Activated T-cell treated with anti-CD3 and anti-CD28 coated beads, Interleukin-2, amount 50 U/mL, for 1 hour (primary cell): ENCODE measurements around the gene PREX1.
"Not testable (repeated sequence)": the region's sequence is repeated elsewhere in the genome, so short reads cannot be mapped to it uniquely, and the experiment has no call there.

Experiments
- DNase-seq: peaks from one replicate; pipeline ENCODE4 v3.0.0-alpha.2; 2020

PREX1 gene

DNA sequence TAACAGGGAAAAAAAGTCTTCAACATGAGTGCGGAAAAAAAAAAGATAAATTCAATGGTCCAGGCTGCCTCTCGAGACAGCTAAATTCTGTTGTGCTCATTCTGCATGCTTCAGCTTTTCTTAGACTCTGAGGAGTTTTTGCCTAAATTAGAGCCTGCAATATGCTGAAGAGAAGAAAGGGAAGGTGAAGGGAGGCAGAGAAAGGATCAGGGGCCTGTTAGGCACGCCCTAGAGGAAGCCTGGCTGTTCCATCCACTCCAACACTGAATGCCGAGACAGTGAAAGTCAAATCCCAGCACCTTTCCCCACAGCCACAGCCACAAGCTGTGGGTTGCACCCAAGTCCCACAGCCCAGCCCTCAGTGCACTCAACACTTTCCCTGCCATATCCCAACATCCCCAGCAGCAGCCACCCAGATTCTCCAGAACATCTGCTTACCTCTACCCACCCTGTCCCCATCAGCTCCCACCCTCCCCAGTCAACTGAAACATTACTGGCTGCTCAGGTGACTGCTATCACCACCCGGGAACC, 37.3 kb downstream of the PREX1 start:
- DNase-seq, result no peak

DNA sequence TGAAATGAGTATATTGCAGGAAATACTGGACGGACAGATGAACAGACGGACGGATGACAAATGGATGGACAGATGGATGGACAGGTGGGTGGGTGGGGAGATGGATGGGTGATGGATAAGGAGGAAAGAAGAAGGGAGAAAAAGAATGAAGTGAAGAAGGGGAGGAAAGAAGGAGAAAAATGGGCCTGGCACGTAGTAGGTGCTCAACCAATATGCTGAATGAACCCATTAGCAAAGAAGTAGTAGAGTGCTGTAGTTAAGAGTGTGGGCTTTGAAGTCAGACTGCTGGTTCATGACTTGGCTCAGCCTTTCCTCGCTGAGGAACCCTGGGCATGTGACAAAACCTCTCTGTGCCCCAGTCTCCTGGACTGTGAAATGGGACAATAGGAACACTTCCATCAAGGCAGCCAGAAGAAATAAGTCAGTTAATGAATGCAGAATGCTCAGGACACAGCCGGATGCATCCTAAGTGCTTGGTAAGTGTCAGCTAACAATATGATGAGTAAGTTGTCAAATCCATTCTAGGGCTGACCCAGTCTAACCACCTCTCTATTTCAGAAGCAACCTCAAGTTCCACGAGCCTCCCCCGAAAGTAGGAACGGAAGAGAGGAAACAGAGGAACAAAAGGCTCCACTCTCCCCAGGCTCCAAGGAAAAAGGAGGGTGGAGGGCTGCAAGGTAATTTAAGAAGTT, 37.9 kb downstream of the PREX1 start:
- no peak for DNase-seq

DNA sequence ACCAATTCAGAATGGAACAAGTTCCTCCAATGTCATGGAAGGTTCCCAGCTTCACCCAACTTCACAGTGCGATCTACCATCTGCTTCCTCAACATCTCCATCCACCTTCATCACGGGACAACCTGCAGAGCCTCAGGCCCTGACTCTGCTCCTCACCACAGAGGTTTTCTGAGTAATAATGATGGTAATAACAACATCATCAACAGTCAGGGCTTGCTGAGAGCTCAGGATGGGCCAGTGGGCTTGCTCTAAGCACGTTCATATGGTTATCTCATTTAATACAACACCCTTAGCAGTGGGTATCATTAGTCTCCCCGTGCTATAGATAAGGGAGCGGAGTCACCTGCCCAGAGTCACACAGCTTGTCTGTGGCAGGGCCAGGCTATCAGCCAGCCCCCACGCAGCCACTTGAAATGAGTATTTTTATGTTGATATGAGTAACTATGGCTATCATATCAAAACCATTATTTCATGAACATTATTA, 38.6 kb downstream of the PREX1 start:
- no peak for DNase-seq

DNA sequence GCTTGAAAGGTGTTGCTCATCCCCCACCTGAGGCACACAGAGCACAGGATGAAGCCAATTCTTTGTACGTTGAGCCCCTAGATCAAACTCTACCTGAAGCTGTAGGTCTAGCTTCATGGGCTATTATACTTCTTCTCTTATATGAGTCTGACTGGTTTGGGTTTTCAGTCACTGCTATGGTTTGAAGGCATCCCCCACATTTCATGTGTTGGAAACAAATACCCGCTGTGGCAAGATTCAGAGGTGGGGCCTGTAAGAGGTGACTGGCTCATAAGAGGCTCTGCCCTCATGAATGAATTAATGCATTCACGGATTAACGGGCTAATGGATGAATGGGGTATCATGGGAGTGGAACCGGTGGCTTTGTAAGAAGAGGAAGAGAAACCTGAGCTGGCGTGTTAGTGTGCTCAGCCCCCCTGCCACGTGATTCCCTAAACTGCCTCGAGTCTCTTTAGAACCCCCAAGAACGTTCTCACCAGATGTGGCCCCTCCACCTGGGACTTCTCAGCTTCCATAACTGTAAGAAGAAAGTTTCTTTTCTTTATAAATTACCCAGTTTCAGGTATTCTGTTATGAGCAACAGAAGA, 39.2 kb downstream of the PREX1 start:
- DNase-seq, result no peak

DNA sequence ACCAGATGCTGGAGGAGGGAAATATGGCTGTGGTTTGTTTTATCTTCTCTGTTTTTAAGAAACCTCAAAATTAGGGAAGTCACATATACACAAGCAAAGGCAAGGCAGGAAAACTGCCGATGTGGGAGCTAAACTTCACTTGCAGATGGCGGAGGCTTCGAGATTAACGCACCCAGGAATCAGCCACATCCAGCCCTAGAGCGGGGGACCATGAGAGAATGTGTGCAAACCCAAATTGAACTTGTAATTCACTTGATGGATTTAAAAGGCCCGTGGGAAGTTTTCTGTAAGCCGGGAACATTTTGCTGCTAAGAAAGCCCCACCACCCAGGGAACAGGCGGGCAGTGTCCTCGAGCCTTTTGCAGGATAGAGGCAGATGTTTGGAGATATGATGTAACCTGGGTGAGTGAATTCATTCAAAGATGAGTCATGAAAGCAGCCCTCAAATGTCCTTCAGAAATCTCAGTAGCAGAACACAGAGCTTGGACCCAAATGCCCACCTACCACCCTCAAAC, 39.9 kb downstream of the PREX1 start:
- no peak for DNase-seq

DNA sequence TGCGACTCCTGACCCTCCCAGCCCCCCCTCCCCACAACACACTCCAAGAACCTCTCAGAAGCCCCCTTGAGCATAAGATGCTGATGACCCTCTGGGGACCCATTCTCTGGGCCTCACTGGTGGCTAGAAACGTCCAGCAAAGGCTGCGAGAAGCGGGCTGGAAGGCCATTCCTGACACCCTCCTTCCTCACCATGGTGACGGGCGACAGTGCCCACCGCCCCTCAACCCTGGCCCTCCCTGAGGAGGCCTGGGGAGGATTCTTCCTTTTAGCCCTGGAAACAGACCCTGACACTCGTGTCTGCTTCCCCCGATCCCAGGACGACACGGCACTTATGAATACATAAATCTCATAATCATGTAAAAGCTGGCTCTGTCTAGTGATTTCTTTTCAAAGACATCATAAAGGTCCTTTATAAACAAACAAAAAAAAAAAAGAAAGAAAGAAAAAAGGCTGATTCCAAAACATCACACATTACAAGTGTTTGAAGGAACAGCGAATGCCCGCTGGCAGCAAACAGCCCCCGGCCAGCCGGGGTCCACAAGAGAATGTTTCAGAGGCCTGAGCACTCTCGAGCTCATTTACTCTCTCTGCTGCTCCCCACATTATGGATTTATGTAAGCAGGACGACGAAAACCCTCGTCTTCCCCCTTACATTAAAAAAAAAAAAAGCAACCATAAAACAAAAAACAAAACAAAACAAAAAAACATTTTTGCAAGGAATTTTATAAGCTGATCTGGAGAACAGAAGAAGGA, 40.7 kb downstream of the PREX1 start:
- no peak for DNase-seq

DNA sequence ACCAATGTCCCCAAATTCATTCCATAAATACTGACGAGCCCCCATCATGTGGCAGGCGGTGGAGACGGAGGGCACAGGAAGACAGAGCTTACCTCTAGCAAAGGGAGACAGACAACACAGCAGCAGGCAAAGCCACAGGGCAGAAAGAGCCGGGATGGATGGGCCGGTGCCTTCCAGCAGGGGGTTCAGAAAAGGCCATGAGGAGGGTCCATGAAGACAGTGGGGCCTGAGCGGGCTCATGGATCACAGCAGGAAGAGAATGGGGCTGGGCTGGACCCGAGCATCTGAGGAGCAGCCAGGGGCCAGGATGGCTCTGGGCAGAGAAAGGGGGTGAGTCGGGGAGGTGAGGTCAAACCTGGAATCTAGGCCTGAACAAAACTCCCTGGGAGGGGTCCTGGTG, 42.0 kb downstream of the PREX1 start:
- no peak for DNase-seq

DNA sequence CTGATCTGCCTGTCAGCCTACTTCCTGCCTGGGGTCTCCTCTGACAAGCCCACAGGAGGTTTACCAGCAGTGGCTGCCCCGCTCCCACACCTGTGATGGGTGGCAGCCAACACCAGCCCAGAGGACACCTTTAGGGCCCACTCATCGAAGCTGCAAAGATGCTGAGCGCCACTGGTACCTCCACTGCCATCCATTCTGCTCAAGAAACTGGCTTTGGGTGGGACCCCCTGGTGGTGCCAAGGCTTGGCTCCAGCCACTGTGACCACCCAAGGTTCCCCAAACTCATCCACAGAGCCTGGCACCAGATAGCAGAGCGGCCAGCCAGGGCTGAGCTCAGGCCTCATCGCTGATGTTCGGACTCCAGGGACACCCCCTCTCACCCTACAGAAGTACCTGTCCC, 42.5 kb downstream of the PREX1 start:
- no peak for DNase-seq

DNA sequence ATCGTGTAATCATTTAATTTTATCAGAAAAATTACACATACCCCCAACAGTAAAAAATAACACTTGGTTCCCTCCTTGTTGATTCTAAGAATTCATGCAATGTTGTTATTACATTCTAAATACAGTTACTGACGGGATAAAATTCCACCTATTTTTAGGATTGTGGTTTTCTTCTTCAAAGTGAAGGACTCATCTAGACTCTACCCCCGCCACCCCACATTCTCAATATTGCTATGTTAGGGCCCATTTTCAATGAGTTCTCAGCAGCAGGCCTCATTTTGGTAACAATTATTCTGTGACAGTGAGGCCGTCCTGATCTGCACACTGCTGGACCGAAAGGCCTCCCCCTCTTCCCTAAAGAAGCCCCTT, 43.5 kb downstream of the PREX1 start:
- DNase-seq, result no peak

DNA sequence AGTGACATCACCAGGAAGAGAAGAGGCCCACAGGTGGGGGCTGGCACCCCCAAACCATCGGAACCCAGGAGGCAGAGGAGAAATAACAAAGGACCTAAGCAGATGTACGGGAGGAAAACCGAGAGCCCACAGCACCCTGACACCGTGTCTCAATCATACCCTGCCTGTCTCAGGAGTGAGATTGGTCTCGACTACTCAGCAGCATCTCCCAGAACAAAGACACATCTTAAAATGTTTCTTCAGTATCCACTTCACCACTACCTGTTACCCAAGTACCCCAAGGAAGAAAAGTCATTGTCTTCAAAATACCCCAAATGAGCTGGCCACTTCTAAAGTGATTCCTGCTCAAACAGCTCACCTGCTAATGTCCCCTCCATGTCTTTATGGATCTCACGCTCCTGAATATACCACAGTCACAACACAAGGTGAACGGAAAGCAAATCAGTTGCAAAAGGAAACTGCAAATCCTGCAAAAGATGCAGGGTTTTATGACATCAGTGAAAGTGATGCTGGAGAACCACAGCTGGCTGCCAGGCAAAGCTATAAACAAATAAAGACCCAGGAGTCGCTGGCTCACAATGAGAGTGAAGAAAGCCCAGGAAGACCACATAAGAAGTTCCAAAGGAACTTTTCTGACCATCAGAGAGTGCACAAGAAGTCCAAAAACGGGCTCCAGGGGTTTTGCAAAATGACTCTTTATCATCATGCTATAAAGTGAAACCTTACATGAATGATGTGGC, 44.1 kb downstream of the PREX1 start:
- no peak for DNase-seq

DNA sequence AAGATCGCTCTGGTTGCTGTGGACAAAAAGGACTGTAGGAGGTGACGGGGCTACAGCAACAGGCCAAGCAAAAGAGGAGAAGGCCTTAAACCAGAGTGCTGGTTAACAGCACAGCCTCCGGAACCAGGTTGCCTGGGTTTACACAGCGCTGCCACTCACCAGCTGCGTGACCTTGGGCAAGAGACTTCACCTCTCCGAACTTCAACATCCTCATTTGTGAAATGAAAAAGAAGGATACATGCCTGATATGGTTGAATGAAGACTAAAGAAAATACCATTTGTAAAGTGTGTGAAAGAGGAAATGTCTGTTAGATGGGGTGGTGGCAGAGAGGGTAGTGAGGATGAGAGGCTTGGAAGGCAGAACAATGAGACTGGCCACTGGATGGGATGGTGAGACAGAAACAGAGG, 44.9 kb downstream of the PREX1 start:
- no peak for DNase-seq

DNA sequence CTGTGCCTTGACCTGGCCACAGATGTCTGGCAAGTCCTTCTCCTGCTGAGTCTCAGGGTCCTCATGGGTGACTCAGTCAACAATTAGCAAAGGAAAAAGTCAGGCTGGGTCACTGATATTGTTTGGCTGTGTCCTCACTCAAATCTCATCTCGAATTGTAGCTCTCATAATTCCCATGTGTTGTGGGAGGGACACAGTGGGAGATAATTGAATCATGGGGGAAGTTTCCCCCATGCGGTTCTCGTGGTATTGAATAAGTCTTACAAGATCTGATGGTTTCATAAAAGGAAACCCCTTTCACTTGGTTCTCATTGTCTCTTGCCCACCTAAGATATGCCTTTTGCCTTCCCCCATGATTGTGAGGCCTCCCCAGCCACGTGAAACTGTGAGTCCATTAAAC, 45.7 kb downstream of the PREX1 start:
- no peak for DNase-seq

DNA sequence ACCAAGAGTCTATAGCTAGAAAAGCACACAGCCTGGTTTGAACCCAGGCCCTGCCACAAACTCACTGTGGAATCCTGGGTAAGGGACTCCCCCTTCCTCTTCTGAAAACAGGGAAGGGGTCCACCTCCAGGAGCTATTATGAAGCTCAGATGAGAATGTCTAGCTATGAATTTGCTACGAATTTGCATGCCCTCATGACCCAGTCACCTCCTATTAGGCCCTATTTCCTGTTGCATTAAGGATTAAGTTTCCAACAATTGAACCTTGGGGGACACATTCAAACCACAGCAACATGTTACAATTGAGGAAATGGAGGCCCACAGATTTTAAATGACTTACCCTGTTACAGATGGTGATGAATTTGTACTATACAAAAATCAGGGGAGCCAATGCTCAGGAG, 46.2 kb downstream of the PREX1 start:
- DNase-seq, result no peak

DNA sequence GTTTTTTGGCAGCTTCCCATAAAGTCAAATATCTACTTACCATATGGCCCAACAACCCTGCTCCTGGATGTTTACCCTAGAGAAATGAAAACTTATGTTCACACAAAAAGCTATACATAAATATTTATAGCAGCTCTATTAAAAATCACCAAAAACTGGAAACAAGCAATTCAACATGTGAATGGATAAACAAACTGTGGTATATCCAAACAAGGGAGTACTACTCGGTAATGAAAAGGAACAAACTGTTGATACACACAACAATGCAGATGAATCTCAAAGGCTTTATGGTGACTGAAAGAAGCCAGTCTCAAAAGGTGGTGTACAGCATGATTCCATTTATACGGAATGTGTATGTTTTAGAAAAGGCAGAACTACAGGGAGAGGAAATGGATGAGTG, 48.4 kb downstream of the PREX1 start:
- no peak for DNase-seq

DNA sequence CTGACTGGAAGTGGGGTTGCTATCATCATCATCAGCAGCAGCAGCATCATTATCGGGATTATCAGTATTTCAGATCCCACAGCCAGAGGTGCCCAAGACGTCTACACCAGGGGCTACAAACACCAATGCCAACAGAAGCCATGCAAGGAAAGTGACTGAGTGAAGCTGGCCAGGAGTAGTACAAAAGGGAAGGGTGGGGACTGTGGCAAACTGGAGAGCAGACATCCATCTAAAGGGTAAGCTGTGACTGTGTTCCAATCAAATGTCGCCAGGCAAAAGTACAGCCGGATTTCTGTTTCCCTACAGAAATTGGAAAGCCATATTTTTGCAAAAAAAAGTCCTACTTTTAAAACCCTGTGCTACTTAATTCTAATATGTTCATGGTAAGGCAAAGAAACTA, 50.0 kb downstream of the PREX1 start:
- DNase-seq, result no peak

DNA sequence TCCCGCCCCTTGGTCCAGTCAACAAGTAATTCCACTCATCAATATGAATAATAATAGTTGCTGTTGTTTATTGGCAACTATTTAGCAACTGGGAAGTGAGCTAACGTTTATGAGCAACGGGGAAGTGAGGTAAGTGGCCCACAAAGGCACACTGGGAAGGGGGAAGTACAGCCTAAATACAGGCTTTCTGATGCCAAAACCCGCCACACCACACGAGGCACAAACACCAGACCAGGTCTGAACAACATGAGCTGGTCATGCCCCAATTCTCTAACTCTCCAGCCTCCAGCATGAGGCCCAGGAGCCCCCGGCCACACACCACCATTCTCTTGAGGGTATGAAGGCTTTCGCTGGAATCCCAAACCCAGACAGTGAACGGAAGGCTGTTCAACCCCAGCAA, 50.8 kb downstream of the PREX1 start:
- no peak for DNase-seq

DNA sequence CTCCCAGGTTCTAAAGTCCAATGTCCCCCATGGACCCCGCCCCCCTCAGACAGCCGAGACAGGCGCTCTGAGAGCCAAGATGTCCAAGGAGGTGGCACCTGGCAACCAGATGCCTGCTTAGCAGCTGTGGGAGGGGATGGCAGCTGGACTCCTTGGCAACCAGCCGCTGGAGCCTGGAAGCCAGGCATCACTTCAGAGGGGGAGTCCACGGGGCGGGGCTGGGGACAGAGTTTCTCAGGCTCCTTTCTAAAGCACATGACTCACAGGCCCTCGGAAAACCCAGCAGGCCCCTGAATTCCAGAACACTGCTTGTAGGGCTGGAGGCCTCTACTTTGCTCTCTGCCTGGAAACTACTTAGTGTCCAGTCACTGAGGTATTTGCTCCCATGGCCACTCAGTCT, 51.5 kb downstream of the PREX1 start:
- no peak for DNase-seq

DNA sequence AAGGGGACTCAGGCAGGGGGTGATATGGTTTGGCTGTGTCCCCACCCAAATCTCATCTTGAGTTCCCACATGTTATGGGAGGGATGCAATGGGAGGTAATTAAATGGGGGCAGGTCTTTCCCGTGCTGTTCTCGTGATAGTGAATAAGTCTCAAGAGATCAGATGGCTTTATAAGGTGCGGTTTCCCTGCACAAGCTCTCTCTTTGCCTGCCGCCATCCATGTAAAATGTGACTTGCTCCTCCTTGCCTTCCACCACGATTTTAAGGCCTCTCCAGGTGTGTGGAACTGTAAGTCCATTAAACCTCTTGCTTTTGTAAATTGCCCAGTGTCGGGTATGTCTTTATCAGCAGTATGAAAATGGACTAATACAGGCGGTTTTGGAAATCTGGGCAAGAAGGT, 52.3 kb downstream of the PREX1 start:
- DNase-seq, result not testable (repeated sequence)

DNA sequence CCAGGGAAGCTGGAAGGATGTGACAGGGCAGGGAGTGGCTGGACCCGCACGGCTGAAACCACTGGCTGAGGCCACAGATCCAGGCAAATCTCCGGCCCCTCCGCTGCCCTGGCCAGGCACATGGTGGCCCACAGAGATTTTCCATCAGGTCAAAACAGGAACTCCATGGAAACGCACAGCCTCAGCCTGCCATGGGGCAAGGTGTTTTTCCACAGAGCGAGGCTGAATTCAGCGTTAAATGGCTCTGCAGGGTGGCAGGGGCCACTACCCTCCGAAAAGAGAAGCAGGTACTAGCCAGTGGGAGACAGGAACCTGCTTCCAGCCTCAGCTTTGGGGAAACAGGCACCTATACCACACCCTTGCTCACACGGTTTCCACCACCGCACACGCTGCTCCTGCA, 53.1 kb downstream of the PREX1 start:
- DNase-seq, result no peak

DNA sequence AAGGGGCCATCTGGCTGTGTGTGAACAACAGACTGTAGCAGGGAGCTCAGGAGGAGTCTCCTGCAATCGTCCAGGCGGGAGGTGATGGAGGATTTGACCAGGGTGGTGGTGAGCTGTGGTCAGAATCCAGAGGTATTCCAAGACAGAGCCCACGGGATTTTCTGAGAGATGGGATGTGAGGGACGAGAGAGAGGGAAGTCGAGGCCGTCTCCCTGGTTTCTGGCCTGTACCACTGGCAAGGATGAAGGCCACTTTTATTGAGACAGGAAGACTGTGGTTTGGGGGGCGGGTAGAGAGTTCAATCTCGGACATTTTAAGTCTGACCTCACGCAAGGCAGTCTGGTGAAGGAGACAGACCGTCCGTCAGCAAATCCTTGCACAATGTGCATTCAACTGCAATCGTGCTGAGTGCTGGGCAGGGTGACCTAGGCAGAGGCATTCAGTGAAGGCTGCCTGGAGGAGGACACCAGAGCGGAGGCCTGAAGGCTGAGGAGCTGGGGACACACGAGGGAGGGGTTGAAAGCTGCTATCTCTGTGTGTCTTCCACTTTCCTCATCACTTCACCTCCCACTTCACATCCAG, 53.9 kb downstream of the PREX1 start:
- DNase-seq, result no peak

DNA sequence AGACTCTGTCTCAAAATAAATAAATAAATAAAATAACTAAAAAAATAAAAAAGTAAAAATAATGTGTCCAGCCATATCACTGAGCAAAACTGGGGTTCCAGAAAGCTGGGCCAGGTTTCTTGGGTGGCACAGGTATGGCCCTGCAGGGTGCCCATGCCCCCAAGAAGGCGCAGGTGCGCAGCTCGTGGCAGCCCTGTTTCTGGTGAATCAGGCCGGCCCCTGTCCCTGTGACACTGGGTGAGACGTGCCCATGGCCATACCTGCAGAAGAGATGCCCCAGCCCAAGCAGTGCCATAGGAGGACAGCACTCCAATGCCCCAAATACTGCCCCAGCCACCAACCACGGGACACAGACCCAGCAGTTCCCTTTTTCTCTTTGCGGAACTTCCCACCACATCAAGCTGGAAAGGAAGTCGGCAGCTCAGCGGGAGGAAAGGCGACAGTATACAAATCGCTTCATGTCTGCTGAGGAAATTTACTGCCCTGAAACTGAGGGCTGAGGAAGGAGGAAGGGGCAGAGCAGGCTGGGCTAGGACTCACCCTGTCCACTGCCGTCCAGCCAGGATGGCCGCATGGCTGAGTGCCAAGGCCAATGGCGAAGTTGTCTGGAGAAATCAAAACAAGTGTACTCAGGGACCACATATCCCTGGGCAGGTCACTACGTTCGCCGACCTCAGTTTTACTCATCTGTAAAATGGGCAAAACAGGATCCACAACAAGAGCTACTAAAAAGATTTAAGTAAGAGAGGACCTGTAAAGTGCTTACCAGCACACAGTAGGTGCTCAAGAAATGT, 55.4 kb downstream of the PREX1 start:
- DNase-seq, result no peak

DNA sequence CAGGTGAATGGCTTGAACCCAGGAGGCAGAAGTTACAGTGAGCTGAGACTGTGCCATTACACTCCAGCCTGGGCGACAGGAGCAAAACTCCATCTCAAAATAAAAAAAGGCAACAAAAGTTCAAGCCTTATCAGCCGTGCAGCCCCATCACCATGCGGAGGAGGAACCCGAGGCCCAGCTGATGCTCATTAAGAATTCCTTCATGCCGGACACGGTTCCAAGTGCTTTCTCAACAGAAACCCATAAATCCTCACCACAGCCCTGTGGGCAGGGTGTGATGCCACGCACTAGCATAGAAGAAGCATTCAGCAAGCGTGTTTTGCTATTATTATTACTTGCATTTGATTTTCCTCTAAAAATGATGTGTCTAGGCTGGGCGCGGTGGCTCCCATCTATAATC, 56.3 kb downstream of the PREX1 start:
- DNase-seq, result no peak
